Astrocyte (in vitro differentiated cells and primary cell): ENCODE data around the gene MPP2. TPM values are rescaled to one million over a fixed set of nuclear protein-coding genes. Genes with fewer than 3 reads are reported as not detected.
A peak's percentile ranks its signal among the peaks of the same experiment; 100 is the strongest.

Source experiments
- DNase-seq: peaks from one replicate; pipeline ENCODE4 v3.0.0-alpha.2; 2010; ENCODE audit warnings: low read depth
- FAIRE-seq: peaks from 2 replicates; lab custom pipeline; 2011; peaks lifted over from hg19 to GRCh38; lab: Jason Lieb, UNC
- H2AFZ ChIP-seq: 2 replicates; pipeline ENCODE4 v1.6.0; 2012; ENCODE audit warnings: low read depth, low read length, inconsistent platforms
- H3K27ac ChIP-seq: 2 replicates; pipeline ENCODE4 v1.5.1; 2011; ENCODE audit warnings: low read depth, low read length, inconsistent platforms
- H3K27me3 ChIP-seq: 2 replicates; pipeline ENCODE4 v1.6.0; 2011; ENCODE audit warnings: low read length, inconsistent platforms; ENCODE audit not compliant: insufficient read depth
- H3K36me3 ChIP-seq: 2 replicates; pipeline ENCODE4 v1.5.1; 2011; ENCODE audit warnings: low read length, inconsistent platforms; ENCODE audit not compliant: insufficient read depth
- H3K4me1 ChIP-seq: 2 replicates; pipeline ENCODE4 v1.5.1; 2011; ENCODE audit warnings: low read length, inconsistent platforms; ENCODE audit not compliant: insufficient read depth
- H3K4me2 ChIP-seq: 2 replicates; pipeline ENCODE4 v1.6.0; 2012; ENCODE audit warnings: low read length, inconsistent platforms
- H3K4me3 ChIP-seq: 2 replicates; pipeline ENCODE4 v1.5.1; 2011; ENCODE audit warnings: low read depth, mild to moderate bottlenecking, low read length, inconsistent platforms; ENCODE audit not compliant: insufficient read depth
- H3K79me2 ChIP-seq: 2 replicates; pipeline ENCODE4 v1.6.0; 2012; ENCODE audit warnings: mild to moderate bottlenecking, low read length, inconsistent platforms; ENCODE audit not compliant: insufficient read depth
- H3K9ac ChIP-seq: 2 replicates; pipeline ENCODE4 v1.6.0; 2012; ENCODE audit warnings: mild to moderate bottlenecking, low read length, inconsistent platforms
- H3K9me3 ChIP-seq: 2 replicates; pipeline ENCODE4 v1.5.1; 2012; ENCODE audit warnings: low read depth, mild to moderate bottlenecking, low read length, inconsistent platforms; ENCODE audit not compliant: insufficient read depth
- H4K20me1 ChIP-seq: 2 replicates; pipeline ENCODE4 v1.6.0; 2012; ENCODE audit warnings: low read length, inconsistent platforms; ENCODE audit not compliant: insufficient read depth
- H3K27ac Mint-ChIP-seq: one replicate; pipeline ENCODE4 v1.8.0; 2021; ENCODE audit warnings: mild to moderate bottlenecking, mixed read lengths; ENCODE audit not compliant: unreplicated experiment
- H3K27me3 Mint-ChIP-seq: one replicate; pipeline ENCODE4 v1.8.0; 2021; ENCODE audit warnings: low read depth, mixed read lengths; ENCODE audit not compliant: unreplicated experiment
- H3K36me3 Mint-ChIP-seq: one replicate; pipeline ENCODE4 v1.8.0; 2021; ENCODE audit warnings: low read depth, mixed read lengths; ENCODE audit not compliant: unreplicated experiment
- H3K4me1 Mint-ChIP-seq: one replicate; pipeline ENCODE4 v1.8.0; 2021; ENCODE audit warnings: low read depth, mixed read lengths; ENCODE audit not compliant: unreplicated experiment
- H3K4me3 Mint-ChIP-seq: one replicate; pipeline ENCODE4 v1.8.0; 2021; ENCODE audit warnings: mild to moderate bottlenecking, moderate library complexity, mixed read lengths; ENCODE audit not compliant: unreplicated experiment
- H3K9me3 Mint-ChIP-seq: one replicate; pipeline ENCODE4 v1.8.0; 2021; ENCODE audit warnings: mild to moderate bottlenecking, mixed read lengths; ENCODE audit not compliant: unreplicated experiment
- EZH2 ChIP-seq: IDR thresholded peaks from 2 replicates; pipeline ENCODE4 v1.6.1; 2012; ENCODE audit warnings: mild to moderate bottlenecking, low read length, inconsistent platforms; ENCODE audit not compliant: insufficient read depth
- total RNA-seq: library from RNA; stranded (reverse); gene quantifications from 2 replicates; pipeline ENCODE4 v1.2.1, GENCODE V29; 2021
- TF ChIP-seq, protein P1 (sequence below): IDR thresholded peaks from 2 replicates; pipeline ENCODE4 v1.5.1; 2011; ENCODE audit warnings: low read depth, mild to moderate bottlenecking, inconsistent platforms, low read length, moderate library complexity; ENCODE audit not compliant: insufficient read depth

The MPP2 gene
- total RNA-seq, 1 donor from 2014 or later: 8.0 TPM

DNA sequence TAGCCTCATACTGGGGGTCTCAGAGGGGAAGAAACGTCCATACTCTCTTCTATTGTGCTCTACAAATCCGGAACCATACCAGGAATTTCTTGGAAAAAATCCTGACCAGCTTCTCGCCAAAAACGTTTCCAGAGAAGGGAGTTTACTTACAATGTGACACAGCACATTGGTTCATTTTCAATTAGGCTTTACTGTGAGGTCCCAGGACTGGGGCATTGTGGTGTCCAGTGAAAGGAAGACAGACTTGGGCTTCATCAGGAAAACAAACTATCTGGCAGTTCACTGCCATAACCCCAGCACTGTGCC is 14.7 kb downstream of the MPP2 start:
- Histone ChIP-seq H3K27me3 (no peaks in the 10 kb centered on the region), H3K9ac (no peak overlapping the region), H3K79me2 (no peaks in the 10 kb centered on the region), H3K4me3 (no peak overlapping the region), H3K4me2 (no peak overlapping the region), H2AFZ (no peak overlapping the region), H3K9me3 (no peaks in the 10 kb centered on the region), H3K36me3 (no peaks in the 10 kb centered on the region), H3K27ac (no peak overlapping the region), H3K4me1 (no peaks in the 10 kb centered on the region), H4K20me1 (no peaks in the 10 kb centered on the region)
- no peak for FAIRE-seq
- peaks cover 9% of the 10 kb centered on the region for H3K27me3 Mint-ChIP-seq
- DNase-seq: no peak
- H3K36me3 Mint-ChIP-seq: peaks cover 4% of the 10 kb centered on the region
- TF ChIP-seq EZH2: no peak
- TF ChIP-seq, protein P1, sequence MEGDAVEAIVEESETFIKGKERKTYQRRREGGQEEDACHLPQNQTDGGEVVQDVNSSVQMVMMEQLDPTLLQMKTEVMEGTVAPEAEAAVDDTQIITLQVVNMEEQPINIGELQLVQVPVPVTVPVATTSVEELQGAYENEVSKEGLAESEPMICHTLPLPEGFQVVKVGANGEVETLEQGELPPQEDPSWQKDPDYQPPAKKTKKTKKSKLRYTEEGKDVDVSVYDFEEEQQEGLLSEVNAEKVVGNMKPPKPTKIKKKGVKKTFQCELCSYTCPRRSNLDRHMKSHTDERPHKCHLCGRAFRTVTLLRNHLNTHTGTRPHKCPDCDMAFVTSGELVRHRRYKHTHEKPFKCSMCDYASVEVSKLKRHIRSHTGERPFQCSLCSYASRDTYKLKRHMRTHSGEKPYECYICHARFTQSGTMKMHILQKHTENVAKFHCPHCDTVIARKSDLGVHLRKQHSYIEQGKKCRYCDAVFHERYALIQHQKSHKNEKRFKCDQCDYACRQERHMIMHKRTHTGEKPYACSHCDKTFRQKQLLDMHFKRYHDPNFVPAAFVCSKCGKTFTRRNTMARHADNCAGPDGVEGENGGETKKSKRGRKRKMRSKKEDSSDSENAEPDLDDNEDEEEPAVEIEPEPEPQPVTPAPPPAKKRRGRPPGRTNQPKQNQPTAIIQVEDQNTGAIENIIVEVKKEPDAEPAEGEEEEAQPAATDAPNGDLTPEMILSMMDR: no peak
- H3K4me3 Mint-ChIP-seq: no peak overlapping the region
- no peaks in the 10 kb centered on the region for H3K9me3 Mint-ChIP-seq
- peaks cover 3% of the 10 kb centered on the region for H3K4me1 Mint-ChIP-seq
- no peak overlapping the region for H3K27ac Mint-ChIP-seq

DNA sequence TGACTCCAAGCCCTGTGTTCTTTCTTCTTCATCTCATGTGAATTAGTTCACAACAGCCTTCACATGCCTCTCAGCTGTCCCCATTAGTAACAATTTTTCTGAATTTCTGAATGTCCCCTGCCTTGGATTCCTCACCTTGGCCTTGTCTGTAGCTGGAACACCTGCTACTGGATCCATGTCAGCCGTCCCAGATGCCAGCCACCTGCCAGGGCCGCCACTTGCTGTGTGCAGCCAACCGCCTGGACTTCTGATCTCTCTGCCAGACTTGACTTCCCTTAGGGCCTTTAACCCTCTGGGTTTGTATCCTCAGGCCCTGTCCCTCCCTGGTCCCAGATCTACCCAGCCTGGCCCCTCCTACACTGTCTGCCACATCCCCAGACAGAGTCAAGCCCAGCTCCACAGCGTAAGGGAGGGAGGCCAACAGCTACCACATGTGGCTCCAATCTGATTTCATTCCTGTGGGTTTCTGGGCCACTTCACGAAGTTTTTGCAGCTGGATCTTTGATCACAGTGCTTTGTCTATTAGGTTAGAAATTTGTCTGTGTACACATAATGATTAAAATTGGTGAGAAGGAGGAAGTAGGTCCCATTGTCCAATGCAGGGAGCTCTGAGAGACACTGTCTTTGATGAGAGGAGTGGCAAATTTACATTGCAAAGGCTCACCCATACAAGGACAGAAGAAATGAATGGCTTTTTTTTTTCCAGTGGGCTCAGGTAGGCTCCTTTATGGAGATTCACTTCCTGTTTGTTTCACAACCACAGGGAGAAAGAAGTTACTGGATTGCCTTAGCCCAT is 15.3 kb downstream of the MPP2 start:
- H3K4me3 ChIP-seq: no peak overlapping the region
- no peaks in the 10 kb centered on the region for H3K27me3 ChIP-seq
- Mint-ChIP-seq H3K4me1 (peaks cover 3% of the 10 kb centered on the region), H3K27ac (peak overlapping the region; percentile 15), H3K27me3 (peaks cover 6% of the 10 kb centered on the region), H3K9me3 (no peaks in the 10 kb centered on the region), H3K4me3 (no peak overlapping the region), H3K36me3 (peaks cover 4% of the 10 kb centered on the region)
- DNase-seq: peak; percentile 36
- H3K4me1 ChIP-seq: no peaks in the 10 kb centered on the region
- no peak for FAIRE-seq
- H3K36me3 ChIP-seq: no peaks in the 10 kb centered on the region
- H3K4me2 ChIP-seq: no peak overlapping the region
- no peaks in the 10 kb centered on the region for H3K79me2 ChIP-seq
- H4K20me1 ChIP-seq: no peaks in the 10 kb centered on the region
- no peaks in the 10 kb centered on the region for H3K9me3 ChIP-seq
- TF ChIP-seq, protein P1: no peak
- no peak for TF ChIP-seq EZH2
- H2AFZ ChIP-seq: no peak overlapping the region
- H3K27ac ChIP-seq: no peak overlapping the region
- no peak overlapping the region for H3K9ac ChIP-seq

DNA sequence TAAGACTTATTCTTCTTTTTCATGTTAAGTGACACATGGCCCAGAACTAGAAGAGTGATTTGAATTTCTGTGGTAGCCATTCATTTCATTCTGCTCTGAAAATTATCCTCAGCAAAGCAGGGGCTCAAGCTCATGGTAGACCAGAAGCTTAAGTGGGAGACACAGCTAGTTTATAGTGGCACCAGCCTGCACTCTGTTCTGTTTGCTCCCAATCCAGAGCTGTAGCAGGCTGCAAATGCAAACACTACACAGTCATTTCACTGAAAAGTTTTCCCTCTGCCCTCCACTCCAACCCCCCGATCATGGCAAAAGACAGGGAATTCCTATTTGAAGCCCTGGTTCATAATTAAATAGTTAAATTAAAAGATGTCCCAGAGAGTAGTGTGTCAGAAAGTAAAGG is 17.1 kb downstream of the MPP2 start:
- Histone ChIP-seq H3K36me3 (no peaks in the 10 kb centered on the region), H3K27me3 (peaks cover under 1% of the 10 kb centered on the region), H3K4me1 (no peaks in the 10 kb centered on the region), H3K27ac (no peak overlapping the region), H3K79me2 (no peaks in the 10 kb centered on the region), H3K4me3 (no peak overlapping the region), H3K9ac (no peak overlapping the region), H3K9me3 (no peaks in the 10 kb centered on the region), H3K4me2 (no peak overlapping the region), H2AFZ (no peak overlapping the region), H4K20me1 (no peaks in the 10 kb centered on the region)
- FAIRE-seq (no peak), DNase-seq (no peak)
- Mint-ChIP-seq H3K9me3 (no peaks in the 10 kb centered on the region), H3K36me3 (no peaks in the 10 kb centered on the region), H3K27me3 (no peaks in the 10 kb centered on the region), H3K27ac (no peak overlapping the region), H3K4me1 (peaks cover 3% of the 10 kb centered on the region), H3K4me3 (no peak overlapping the region)
- no peak for TF ChIP-seq EZH2
- TF ChIP-seq, protein P1: no peak
